ENCODE measurements around the gene PAPPA.

- TF ChIP-seq CTCF (IDR thresholded peaks at IDR 0.05 in 2 of 3, conservative IDR thresholded peaks at IDR 0.05 in 1 of 3; ENCODE audit: borderline replicate concordance in 1 of 3, insufficient read depth in 1 of 3, low read depth in 2 of 3, low read length in 2 of 3): no peak
- no peak for TF ChIP-seq SIN3A (IDR thresholded peaks at IDR 0.05; ENCODE audit: low read depth)
- TF ChIP-seq POLR2A (IDR thresholded peaks at IDR 0.05; ENCODE audit: borderline replicate concordance, extremely low read depth, insufficient read depth, insufficient read length): no peak
- no peak for TF ChIP-seq EZH2 (IDR thresholded peaks at IDR 0.05)
Measured at GRCh38 chr9:116393198-116393597, 239.6 kb downstream of the PAPPA start.
